NCI-H1436 (cell line): Measurements from ENCODE around the gene SLC9A3.

Source experiments
- DNase-seq: peaks from one replicate; lab custom pipeline; 2025; lab: John Stamatoyannopoulos, UW

SLC9A3 gene

GRCh38 chr5:458547-459353 is 65.5 kb downstream of the SLC9A3 start:
- no peak for DNase-seq

- DNase-seq, result no peak
These were observed 66.9 kb downstream of the SLC9A3 start for GRCh38 chr5:457195-457961.

GRCh38 chr5:456351-457194 is 67.7 kb downstream of the SLC9A3 start:
- no peak for DNase-seq

GRCh38 chr5:455806-456205 is 68.4 kb downstream of the SLC9A3 start:
- no peak for DNase-seq

GRCh38 chr5:454936-455335 is 69.3 kb downstream of the SLC9A3 start:
- no peak for DNase-seq

GRCh38 chr5:453725-454481 is 70.3 kb downstream of the SLC9A3 start:
- DNase-seq, result no peak

- no peak for DNase-seq
These were observed 71.1 kb downstream of the SLC9A3 start for GRCh38 chr5:452978-453710.

- DNase-seq, result no peak
These were observed 72.4 kb downstream of the SLC9A3 start for GRCh38 chr5:451587-452458.

GRCh38 chr5:449151-449550 is 75.1 kb downstream of the SLC9A3 start:
- DNase-seq, result no peak

- no peak for DNase-seq
These were observed 75.5 kb downstream of the SLC9A3 start for GRCh38 chr5:448766-449090.

GRCh38 chr5:448061-448765 is 76.0 kb downstream of the SLC9A3 start:
- DNase-seq, result no peak

GRCh38 chr5:447501-447900 is 76.7 kb downstream of the SLC9A3 start:
- no peak for DNase-seq

GRCh38 chr5:446883-447263 is 77.4 kb downstream of the SLC9A3 start:
- peak; percentile 28 for DNase-seq

- DNase-seq, result no peak
These were observed 78.0 kb downstream of the SLC9A3 start for GRCh38 chr5:446066-446882.

- DNase-seq, result no peak
These were observed 78.7 kb downstream of the SLC9A3 start for GRCh38 chr5:445591-445990.

GRCh38 chr5:444226-444625 is 80.0 kb downstream of the SLC9A3 start:
- no peak for DNase-seq

- no peak for DNase-seq
These were observed 80.8 kb downstream of the SLC9A3 start for GRCh38 chr5:443239-444151.
